Measurements from ENCODE around the gene ADRA2B.
"Not testable (repeated sequence)": the region's sequence is repeated elsewhere in the genome, so short reads cannot be mapped to it uniquely, and the experiment has no call there.

ADRA2B gene

DNA sequence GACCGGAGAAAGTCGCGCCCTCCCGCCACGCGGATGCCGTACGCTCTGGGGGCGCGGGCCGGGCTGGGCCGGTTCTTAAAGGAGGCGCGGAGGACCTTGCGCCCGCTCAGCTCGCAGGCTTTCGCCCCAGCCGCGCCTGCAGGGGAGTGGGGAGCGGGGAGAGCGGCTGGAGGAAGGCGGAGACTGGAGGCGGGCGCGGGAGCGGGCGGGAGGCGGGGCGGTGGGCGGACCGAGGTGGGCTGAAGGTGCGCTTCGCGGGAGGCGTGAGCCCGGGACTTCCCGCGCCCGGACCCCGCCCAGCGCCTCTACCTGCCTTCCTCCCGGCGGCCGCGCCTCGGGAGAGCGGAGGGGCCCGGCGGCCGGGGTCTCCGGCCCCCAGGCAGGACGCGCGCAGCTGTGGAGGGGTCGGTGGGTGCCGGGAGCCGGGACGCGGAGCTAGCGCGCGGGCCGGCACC is at the start of gene ADRA2B:
Gene ADRA2B (minus strand): TSS at position 148 of the 455 bp plus-strand sequence. CDS start 422 bp downstream, outside the sequence.
- H3K4me3 ChIP-seq (replicated peaks; ENCODE audit: low read depth, low read length): no peak within 1 kb of the TSS
- DNase-seq (ENCODE audit: low read depth): no peak
- TF ChIP-seq CTCF (IDR thresholded peaks at IDR 0.05; ENCODE audit: low read length, missing control alignments): no peak

DNA sequence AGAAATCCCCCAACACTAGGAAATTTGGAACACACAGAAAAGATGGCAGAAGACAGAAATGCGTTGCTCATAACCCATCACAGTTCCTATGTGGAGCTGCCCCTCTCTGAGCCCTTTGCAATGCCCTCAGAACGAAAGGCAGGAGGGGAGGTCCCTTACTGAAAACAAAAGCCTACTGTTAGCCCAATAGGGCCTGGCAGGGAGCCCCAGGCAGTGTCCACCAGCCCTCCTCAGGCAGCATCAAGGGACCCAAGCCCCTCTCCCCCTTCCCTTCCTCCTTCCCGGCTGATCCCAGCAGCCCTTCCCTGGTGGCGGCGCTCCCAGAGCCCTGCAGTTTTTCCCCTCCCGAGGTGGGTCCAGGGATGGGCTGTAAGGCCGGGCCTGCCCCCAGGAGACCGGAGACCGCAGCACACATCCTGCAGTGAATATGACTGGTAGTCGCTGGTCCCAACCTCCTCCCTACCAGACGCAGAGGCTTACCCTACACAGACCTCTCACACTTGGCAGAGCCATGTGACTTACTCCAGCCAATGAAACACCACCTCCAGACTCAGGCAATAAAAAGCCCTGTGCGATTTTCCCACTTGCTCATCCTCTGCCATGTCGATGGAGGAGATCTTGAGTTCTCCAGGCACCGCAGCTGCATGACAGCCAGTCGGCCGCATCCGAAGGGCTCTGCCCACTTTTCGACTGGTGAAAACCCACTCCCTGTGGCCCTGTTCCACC is 48.3 kb upstream of the ADRA2B start:
- DNase-seq (ENCODE audit: low read depth): no peak

DNA sequence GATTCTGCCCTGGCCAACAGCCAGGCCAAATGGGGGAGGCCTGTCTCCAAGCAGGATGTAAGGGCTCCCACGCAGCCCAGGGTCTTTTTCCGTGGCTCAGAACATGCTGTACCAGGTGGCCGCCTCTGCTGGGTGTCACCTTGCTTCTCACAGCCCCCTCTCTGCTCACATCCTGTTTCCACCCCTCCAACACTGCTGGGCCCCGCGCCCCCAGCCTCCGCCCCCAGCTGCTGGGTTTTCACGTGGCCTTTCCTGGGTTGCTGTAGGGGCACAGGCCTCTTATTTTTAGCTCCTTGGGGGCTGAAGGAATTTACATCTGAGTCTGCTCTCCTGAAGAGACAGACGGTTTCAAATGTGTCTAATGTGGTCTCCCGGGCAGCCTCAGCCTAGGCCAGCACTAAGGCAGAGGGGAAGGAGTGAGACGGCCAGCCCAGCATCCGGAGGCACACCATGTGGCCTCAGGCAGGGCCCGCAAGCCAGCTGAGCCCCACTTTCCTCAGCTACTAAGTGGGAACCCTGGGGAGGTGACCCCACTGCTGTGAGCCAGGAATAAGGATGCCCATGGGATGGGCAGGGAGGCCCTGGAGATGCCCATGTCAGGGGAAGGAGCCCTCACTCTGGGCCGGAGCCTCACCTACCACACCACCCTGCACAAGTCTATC is 47.5 kb upstream of the ADRA2B start:
- no peak for TF ChIP-seq CTCF (IDR thresholded peaks at IDR 0.05; ENCODE audit: low read length, missing control alignments)
- no peak overlapping the region for H3K4me3 ChIP-seq (replicated peaks; ENCODE audit: low read depth, low read length)
- DNase-seq (ENCODE audit: low read depth): peak; percentile 18

More for the DNA sequence above, 48.3 kb upstream of the ADRA2B start:
- TF ChIP-seq CTCF (IDR thresholded peaks at IDR 0.05; ENCODE audit: low read length, missing control alignments): no peak
- no peak overlapping the region for H3K4me3 ChIP-seq (replicated peaks; ENCODE audit: low read depth, low read length)

DNA sequence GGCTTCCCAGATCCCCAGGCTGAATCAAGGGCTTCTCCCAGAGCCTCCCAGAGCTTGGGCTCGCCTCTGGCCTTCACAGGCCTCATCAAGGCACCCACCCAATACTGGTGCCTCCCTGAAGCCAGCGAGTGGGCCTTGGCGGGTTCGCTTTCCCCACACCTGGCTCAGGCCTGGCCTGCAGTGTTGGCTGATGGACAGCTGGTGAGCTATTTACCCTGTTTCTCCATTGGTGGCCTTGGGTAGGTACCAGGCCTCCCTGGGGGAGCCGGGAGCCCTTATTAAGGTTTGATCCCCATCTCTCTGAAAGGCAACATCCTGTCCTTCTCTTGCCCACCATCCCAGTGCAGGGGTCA is 47.0 kb upstream of the ADRA2B start:
- no peak overlapping the region for H3K4me3 ChIP-seq (replicated peaks; ENCODE audit: low read depth, low read length)
- TF ChIP-seq CTCF (IDR thresholded peaks at IDR 0.05; ENCODE audit: low read length, missing control alignments): no peak
- no peak for DNase-seq (ENCODE audit: low read depth)

- no peak overlapping the region for H3K4me3 ChIP-seq (replicated peaks; ENCODE audit: low read depth, low read length)
- TF ChIP-seq CTCF (IDR thresholded peaks at IDR 0.05; ENCODE audit: low read length, missing control alignments): no peak
- DNase-seq (ENCODE audit: low read depth): peak; percentile 20
Measured at GRCh38 chr2:96161898-96162297, 45.5 kb upstream of the ADRA2B start.

DNA sequence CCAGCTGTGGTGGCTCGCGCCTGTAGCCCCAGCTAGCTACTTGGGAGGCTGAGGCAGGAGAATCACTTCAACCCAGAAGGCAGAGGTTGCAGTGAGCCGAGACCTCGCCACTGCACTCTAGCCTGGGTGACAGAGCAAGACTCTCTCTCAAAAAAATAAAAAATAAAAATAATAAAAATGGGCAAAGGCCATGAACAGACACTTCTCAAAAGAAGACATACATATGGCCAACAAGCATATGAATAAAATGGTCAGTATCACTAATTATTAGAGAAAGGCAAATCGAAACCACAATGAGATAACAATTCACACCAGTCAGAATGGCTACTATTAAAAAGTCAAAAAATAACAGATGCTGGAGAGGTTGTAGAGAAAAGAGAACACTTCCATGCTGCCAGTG is 44.0 kb upstream of the ADRA2B start:
- H3K4me3 ChIP-seq (replicated peaks; ENCODE audit: low read depth, low read length): not testable (repeated sequence)

GRCh38 chr2:96159084-96159830 is 42.9 kb upstream of the ADRA2B start:
- TF ChIP-seq CTCF (IDR thresholded peaks at IDR 0.05; ENCODE audit: low read length, missing control alignments): no peak
- no peak for DNase-seq (ENCODE audit: low read depth)
- H3K4me3 ChIP-seq (replicated peaks; ENCODE audit: low read depth, low read length): no peak overlapping the region

More for the DNA sequence above, 44.0 kb upstream of the ADRA2B start:
- not testable (repeated sequence) for DNase-seq (ENCODE audit: low read depth)

All from fibroblast of pulmonary artery (primary cell).